ENCODE results near the gene MUSK. TPM values are rescaled to one million over a fixed set of nuclear protein-coding genes. Genes with fewer than 3 reads are reported as not detected.

Gene MUSK
- polyA plus RNA-seq, 1 donor (not counting 4 experiments of a cell fraction or from before 2014, with no cell fraction given), result not detected

DNA sequence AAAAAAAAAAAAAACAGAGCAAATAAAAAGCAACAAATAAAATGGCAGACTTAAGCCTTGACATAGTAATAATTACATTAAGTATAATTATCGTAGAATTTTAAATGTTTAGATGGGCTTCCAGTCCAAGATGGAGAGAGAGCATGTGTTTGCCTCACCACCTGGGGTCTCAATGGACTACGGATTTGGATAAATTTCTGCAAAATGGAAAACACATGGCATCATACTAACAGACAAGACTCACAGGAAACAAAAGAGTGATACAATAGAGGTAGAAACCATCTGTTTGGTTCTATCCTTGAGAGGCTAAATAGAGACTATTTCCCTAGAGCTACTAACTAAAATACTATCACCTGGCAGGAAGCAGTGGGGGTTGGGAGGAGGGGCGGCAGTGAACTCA, 144.3 kb downstream of the MUSK start:
- no peak for DNase-seq (ENCODE audit: low read depth, low spot score)
- dilution Hi-C loops (cut with MboI; ENCODE audit: extremely low pct_ligation_motif_present, low sequenced_read_pairs), result loop anchor here (25.0 kb wide), 1 partner anchor 101 kb away; no protein-coding TSS in a partner anchor

DNA sequence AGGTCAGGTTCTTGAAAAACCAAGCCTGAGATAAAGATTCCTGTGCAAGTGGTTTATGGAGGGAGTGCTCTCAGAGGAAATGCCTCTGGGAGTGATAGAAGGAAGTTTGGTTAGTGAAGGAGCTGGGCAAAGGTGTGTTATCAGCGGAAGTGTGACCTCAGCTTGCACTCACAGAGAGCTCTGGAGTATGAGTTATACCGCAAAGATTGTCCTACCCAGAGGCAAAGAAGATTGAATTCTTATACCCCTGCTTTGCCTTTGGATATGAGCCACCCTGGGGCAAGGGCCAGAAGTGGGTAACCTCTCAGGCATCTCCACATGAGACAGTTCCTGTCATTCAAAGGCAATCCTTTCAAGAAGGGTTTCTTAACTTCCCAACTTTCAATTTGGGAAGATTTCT, 145.6 kb downstream of the MUSK start:
- H3K4me3 ChIP-seq (ENCODE audit: control insufficient read depth in 2 of 3, extremely low read depth in 1 of 3, insufficient read depth in 2 of 3, low read depth in 1 of 3, low read length in 3 of 3), result no peak overlapping the region
- dilution Hi-C loops (cut with MboI; ENCODE audit: extremely low pct_ligation_motif_present, low sequenced_read_pairs), result loop anchor here (25.0 kb wide), 1 partner anchor 102 kb away; no protein-coding TSS in a partner anchor
- DNase-seq (ENCODE audit: low read depth, low spot score), result peak; percentile 72
- no peaks in the 10 kb centered on the region for H3K27me3 ChIP-seq (ENCODE audit: control insufficient read depth, extremely low read depth, insufficient read depth, low read length)
- TF ChIP-seq EZH2 (IDR thresholded peaks at IDR 0.05; ENCODE audit: low read length), result no peak
- no peak overlapping the region for H3K9ac ChIP-seq (ENCODE audit: control insufficient read depth, extremely low read depth, insufficient read depth, low read length)
- no peaks in the 10 kb centered on the region for H3K79me2 ChIP-seq (ENCODE audit: control insufficient read depth, insufficient read depth, low read length)
- H3K4me2 ChIP-seq (ENCODE audit: control insufficient read depth, extremely low read depth, insufficient read depth, low read depth, low read length), result peak overlapping the region; percentile 41
- FAIRE-seq, result peak; percentile 95
- H3K9me1 ChIP-seq (ENCODE audit: control insufficient read depth, extremely low read depth, insufficient read depth, low read length), result no peaks in the 10 kb centered on the region
- H4K20me1 ChIP-seq (ENCODE audit: control insufficient read depth, extremely low read depth, insufficient read depth, low read length), result no peaks in the 10 kb centered on the region
- H3K9me3 ChIP-seq (ENCODE audit: control insufficient read depth, low read depth, low read length), result no peaks in the 10 kb centered on the region
- H3K36me3 ChIP-seq (ENCODE audit: control insufficient read depth in 2 of 2, extremely low read depth in 1 of 2, insufficient read depth in 2 of 2, low read length in 2 of 2), result no peaks in the 10 kb centered on the region
- H3K4me1 ChIP-seq (ENCODE audit: control insufficient read depth, extremely low read depth, insufficient read depth, low read length), result peaks cover 12% of the 10 kb centered on the region
- no peak overlapping the region for H3K27ac ChIP-seq (ENCODE audit: control insufficient read depth, insufficient read depth, low read length)
- H2AFZ ChIP-seq (ENCODE audit: control insufficient read depth, low read length), result no peak overlapping the region

More for the DNA sequence above, 144.3 kb downstream of the MUSK start:
- Histone ChIP-seq H2AFZ (ENCODE audit: control insufficient read depth, low read length) (no peak overlapping the region), H3K9me3 (ENCODE audit: control insufficient read depth, low read depth, low read length) (no peaks in the 10 kb centered on the region), H3K9ac (ENCODE audit: control insufficient read depth, extremely low read depth, insufficient read depth, low read length) (no peak overlapping the region), H3K4me3 (ENCODE audit: control insufficient read depth in 2 of 3, extremely low read depth in 1 of 3, insufficient read depth in 2 of 3, low read depth in 1 of 3, low read length in 3 of 3) (no peak overlapping the region), H4K20me1 (ENCODE audit: control insufficient read depth, extremely low read depth, insufficient read depth, low read length) (no peaks in the 10 kb centered on the region), H3K27me3 (ENCODE audit: control insufficient read depth, extremely low read depth, insufficient read depth, low read length) (no peaks in the 10 kb centered on the region), H3K79me2 (ENCODE audit: control insufficient read depth, insufficient read depth, low read length) (no peaks in the 10 kb centered on the region), H3K4me1 (ENCODE audit: control insufficient read depth, extremely low read depth, insufficient read depth, low read length) (peaks cover 12% of the 10 kb centered on the region), H3K4me2 (ENCODE audit: control insufficient read depth, extremely low read depth, insufficient read depth, low read depth, low read length) (no peak overlapping the region), H3K36me3 (ENCODE audit: control insufficient read depth in 2 of 2, extremely low read depth in 1 of 2, insufficient read depth in 2 of 2, low read length in 2 of 2) (no peaks in the 10 kb centered on the region), H3K9me1 (ENCODE audit: control insufficient read depth, extremely low read depth, insufficient read depth, low read length) (no peaks in the 10 kb centered on the region), H3K27ac (ENCODE audit: control insufficient read depth, insufficient read depth, low read length) (no peak overlapping the region)
- no peak for FAIRE-seq
- TF ChIP-seq, protein P1, sequence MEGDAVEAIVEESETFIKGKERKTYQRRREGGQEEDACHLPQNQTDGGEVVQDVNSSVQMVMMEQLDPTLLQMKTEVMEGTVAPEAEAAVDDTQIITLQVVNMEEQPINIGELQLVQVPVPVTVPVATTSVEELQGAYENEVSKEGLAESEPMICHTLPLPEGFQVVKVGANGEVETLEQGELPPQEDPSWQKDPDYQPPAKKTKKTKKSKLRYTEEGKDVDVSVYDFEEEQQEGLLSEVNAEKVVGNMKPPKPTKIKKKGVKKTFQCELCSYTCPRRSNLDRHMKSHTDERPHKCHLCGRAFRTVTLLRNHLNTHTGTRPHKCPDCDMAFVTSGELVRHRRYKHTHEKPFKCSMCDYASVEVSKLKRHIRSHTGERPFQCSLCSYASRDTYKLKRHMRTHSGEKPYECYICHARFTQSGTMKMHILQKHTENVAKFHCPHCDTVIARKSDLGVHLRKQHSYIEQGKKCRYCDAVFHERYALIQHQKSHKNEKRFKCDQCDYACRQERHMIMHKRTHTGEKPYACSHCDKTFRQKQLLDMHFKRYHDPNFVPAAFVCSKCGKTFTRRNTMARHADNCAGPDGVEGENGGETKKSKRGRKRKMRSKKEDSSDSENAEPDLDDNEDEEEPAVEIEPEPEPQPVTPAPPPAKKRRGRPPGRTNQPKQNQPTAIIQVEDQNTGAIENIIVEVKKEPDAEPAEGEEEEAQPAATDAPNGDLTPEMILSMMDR (optimal IDR thresholded peaks at IDR 0.05 in 1 of 3, IDR thresholded peaks at IDR 0.05 in 1 of 3, conservative IDR thresholded peaks at IDR 0.05 in 1 of 3; ENCODE audit: extremely low read depth in 1 of 3, insufficient read depth in 2 of 3, low read length in 3 of 3), result no peak
- TF ChIP-seq EZH2 (IDR thresholded peaks at IDR 0.05; ENCODE audit: low read length), result no peak

DNA sequence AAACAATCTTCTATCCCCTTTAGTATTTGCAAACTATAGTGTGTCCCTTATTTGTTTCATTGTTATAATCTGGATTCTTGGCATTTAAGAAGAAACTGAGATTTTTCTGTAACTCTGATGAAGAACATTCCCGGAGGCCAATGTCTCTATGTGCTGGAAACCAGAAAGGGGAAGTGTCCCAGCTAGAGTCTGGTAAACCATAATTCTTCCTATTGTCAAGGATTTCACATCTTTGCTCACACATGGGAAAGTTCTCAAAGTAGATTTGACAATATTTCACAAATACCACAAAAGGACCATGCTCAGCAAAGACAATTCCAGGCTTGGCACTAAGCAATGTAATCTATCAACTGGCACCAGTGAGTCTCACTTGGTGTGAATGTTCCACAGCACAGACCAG, 146.8 kb downstream of the MUSK start:
- peaks cover 12% of the 10 kb centered on the region for H3K4me1 ChIP-seq (ENCODE audit: control insufficient read depth, extremely low read depth, insufficient read depth, low read length)
- DNase-seq (ENCODE audit: low read depth, low spot score) (no peak), FAIRE-seq (peak; percentile 67)
- TF ChIP-seq, protein P1 (optimal IDR thresholded peaks at IDR 0.05 in 1 of 3, IDR thresholded peaks at IDR 0.05 in 1 of 3, conservative IDR thresholded peaks at IDR 0.05 in 1 of 3; ENCODE audit: extremely low read depth in 1 of 3, insufficient read depth in 2 of 3, low read length in 3 of 3), result no peak
- TF ChIP-seq EZH2 (IDR thresholded peaks at IDR 0.05; ENCODE audit: low read length), result no peak
- H3K4me3 ChIP-seq (ENCODE audit: control insufficient read depth in 2 of 3, extremely low read depth in 1 of 3, insufficient read depth in 2 of 3, low read depth in 1 of 3, low read length in 3 of 3), result no peak overlapping the region
- no peaks in the 10 kb centered on the region for H3K36me3 ChIP-seq (ENCODE audit: control insufficient read depth in 2 of 2, extremely low read depth in 1 of 2, insufficient read depth in 2 of 2, low read length in 2 of 2)
- dilution Hi-C loops (cut with MboI; ENCODE audit: extremely low pct_ligation_motif_present, low sequenced_read_pairs), result loop anchor here (25.0 kb wide), 1 partner anchor 103 kb away; no protein-coding TSS in a partner anchor
- no peak overlapping the region for H2AFZ ChIP-seq (ENCODE audit: control insufficient read depth, low read length)
- H3K27ac ChIP-seq (ENCODE audit: control insufficient read depth, insufficient read depth, low read length), result no peak overlapping the region
- no peaks in the 10 kb centered on the region for H3K9me1 ChIP-seq (ENCODE audit: control insufficient read depth, extremely low read depth, insufficient read depth, low read length)
- H4K20me1 ChIP-seq (ENCODE audit: control insufficient read depth, extremely low read depth, insufficient read depth, low read length), result no peaks in the 10 kb centered on the region
- H3K79me2 ChIP-seq (ENCODE audit: control insufficient read depth, insufficient read depth, low read length), result no peaks in the 10 kb centered on the region
- H3K4me2 ChIP-seq (ENCODE audit: control insufficient read depth, extremely low read depth, insufficient read depth, low read depth, low read length), result no peak overlapping the region
- no peaks in the 10 kb centered on the region for H3K27me3 ChIP-seq (ENCODE audit: control insufficient read depth, extremely low read depth, insufficient read depth, low read length)
- H3K9me3 ChIP-seq (ENCODE audit: control insufficient read depth, low read depth, low read length), result no peaks in the 10 kb centered on the region
- H3K9ac ChIP-seq (ENCODE audit: control insufficient read depth, extremely low read depth, insufficient read depth, low read length), result no peak overlapping the region

Data from keratinocyte (primary cell).